ENCODE measurements around the gene SIX5. TPM values are rescaled to one million over a fixed set of nuclear protein-coding genes. Genes with fewer than 3 reads are reported as not detected.
"Not testable (repeated sequence)": the region's sequence is repeated elsewhere in the genome, so short reads cannot be mapped to it uniquely, and the experiment has no call there.

The SIX5 gene
- 3.4 and 5.6 TPM in 2 replicates for total RNA-seq

DNA sequence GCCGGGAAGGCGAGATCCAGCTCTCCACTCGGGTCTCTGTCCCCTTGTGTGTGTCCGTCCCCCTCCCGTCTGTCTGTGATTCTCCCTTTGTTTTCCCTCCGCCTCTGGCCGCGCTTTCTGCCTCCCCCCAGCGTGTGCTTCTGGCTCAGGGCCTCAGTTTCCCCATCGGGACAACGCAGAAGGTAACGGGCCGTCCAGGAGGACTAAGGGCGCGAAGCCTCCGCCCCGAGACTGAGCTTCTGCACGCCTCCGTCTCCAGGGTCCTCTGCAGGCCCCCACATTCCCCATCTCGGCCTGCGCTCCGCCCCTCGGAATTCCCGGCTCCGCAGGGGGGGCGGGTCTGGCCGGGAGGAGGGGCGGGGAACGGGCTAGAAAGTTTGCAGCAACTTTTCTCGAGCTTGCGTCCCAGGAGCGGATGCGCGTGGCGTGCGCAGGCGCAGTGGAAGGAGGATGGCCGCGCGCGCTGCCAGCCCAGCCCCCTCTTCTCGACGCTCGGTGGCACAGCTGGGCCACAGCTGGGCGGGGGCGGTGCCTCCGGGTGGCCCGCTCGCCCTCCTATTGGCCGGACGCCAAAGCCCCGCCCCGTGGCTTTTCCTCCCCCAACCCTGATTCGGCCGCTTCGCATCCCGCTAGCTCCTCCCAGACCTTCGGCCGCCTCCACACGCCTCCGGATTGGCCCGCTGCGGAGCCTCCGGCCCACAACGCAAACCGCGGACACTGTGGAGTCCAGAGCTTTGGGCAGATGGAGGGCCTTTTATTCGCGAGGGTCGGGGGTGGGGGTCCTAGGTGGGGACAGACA lies at the start of gene SIX5:
Gene SIX5, minus strand, starts transcription at position 269 of the 799 bp plus-strand sequence. CDS start 408 bp downstream, outside the sequence.
- DNase-seq (ENCODE audit: low read depth, low spot score): peak; percentile 90

- no peak for DNase-seq (ENCODE audit: low read depth, low spot score)
Measured at GRCh38 chr19:45817725-45818301, 48.8 kb upstream of the SIX5 start.

DNA sequence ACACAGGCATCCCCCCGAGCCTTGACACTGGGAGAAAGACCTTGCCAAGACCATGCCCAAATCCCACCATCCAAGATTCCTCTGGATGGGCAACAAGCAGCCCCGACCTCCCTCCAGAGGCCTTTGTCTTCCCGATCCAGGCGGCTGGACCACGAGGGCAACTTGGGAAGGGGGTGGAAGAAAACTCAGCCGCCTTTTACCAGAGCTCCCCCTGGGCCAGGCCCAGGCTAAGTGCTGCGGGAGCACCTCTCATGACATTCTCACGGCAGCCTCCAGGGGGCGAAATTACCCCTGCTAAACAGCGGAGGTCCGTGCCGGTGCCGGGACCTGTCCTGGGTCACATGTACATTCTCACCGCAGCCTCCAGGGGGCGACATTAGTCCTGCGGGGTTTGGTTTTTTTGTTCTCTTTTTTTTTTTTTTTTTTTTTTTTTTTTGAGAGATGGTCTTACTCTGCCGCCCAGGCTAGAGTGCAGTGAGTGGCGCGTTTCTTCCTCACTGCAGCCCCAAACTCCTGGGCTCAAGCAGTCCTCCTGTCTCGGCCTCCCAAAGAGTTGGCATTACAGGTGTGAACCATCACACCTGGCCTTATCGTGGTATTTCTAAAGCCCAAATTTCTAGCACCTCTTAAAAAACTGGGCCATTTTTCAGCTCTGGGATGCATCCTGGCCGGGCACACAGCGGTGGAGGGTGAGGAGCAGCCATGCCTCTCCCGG lies 48.1 kb upstream of the SIX5 start:
- DNase-seq (ENCODE audit: low read depth, low spot score): peak; percentile 73

DNA sequence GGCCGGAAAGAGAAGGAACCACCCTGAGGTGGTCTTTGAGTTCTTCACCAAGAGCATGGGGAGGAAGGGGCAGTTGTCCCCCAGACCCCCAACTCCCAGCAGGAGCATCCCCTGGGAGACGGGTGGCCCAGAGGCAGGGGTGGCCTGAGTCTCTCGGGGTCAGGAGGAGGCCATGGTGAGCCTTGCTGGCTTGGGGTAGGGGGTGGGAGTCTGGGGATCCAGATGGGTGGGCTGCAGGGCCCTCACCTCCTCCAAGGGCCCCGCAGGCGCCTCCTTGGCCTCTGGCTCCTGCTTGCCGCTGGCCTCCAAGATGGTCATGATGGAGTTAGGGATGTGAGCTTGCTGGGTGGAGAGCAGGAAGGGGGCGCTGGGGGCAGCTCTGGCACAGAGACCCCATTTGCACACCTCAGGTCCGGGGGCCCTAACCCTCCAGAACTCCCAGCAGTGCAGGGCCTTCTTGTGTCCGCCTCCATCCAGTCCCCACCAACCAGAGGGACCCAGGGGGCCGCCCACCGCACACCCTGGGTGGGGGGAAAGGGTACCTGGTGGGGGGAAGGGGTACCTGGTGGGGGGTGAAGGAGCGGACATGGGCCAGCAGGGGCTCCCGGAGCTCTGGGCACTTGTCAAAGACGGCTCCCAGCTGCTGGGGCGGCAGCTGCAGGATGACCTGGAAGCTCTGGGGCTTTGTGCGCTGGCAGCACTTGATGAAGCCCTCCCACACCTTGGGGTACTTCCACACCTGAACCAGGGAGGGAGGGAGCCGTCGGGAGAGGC lies 47.4 kb upstream of the SIX5 start:
- no peak for DNase-seq (ENCODE audit: low read depth, low spot score)

DNA sequence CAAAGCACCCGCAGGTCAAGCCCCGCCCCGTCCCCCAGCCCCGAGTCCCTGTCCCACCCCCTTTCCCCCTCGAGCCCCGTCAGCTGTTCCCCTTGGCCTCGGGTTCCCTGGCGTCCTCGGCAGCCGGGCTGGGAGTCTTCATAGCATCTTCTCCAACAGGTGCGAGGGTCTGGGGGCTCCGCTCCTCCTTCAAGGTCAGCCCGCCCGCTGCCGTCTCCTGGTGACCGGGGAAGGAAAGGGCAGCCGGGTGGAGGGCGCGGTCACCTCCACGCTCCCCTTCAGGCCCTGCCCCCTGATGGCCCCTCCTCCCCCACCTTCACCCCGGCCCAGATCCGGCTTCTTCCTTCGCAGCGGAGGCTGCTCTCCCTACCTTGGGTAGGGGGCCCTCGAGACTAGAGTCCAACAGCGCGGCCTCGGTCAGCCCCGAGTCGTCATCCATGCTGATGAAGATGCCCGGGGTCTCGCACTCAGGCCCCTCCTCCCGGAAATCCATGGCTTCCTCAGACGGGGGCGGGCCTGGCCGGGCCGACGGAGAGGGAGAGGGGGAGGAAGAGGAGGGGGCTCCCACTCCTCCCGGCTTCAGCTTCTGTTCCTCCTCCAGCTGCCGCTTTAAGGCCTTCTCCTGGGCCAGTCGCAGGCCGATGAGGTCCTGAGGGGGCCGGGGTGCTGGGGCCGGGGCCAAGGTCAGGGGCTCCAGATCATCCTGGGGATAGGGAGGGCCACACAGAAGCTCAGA lies 46.6 kb upstream of the SIX5 start:
- DNase-seq (ENCODE audit: low read depth, low spot score): no peak

DNA sequence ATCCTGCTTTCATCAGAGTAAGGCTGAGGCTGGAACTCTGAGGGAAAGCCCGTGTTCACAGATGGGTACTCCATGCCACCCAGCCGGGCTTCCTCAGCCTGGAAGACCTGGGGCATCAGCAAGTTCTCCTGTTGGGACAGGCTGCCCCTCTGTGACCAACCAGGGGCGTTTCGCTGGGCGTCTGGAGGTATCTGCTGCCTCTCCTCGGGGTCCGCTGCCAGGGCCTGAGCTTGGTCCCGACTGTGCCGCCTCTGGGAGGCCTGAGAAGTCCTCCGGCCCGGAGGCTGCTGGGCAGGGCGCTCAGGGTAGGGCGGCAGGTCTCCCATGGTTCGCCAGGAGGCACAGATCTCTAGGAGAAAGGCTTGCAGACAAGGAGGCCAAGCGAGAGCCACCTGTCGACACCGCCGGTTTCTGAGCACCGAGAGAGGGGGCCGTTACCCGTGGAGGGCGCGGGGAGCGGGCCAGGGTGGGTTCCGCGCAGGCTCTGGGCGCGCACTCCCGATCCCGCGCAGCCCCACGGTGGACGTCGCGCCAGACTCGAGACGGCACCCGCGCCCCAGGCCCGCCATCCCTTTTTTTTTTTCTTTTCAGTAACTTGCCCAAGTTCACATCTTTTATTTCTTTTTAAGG lies 45.9 kb upstream of the SIX5 start, which contains the start of gene RSPH6A:
Gene RSPH6A, minus strand, starts transcription at position 458 of the 630 bp plus-strand sequence. Its CDS starts 132 bp downstream, at position 326.
- DNase-seq (ENCODE audit: low read depth, low spot score): no peak

DNA sequence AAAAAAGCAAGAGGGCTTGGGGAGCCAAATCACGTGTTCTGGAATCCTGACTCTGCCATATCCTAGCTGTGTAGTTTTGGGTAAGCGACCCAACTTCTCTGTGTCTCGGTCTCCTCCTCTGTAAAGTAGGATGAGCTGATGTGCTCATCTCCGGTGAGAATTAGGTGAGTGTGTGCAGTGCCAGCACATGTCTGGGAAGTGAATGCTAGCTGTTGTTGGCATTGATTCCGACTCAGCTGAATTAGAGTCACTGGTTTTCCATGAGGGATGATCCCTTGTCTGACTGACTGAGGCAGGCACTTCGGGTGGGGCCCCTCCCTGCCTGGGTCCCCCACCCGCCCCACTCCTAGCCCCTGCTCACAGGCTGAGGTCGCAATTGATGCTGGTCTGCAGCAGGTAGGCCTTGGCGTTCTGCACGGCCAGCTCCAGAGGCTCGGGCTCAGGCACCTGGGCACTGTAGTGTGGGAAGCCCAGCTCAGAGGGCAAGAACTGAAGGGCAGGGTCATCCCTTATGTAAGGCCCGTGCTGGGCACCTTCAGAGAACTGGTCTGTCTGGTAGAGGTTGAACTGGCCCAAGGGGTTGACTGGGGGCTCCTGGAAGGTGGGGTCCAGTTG lies 45.2 kb upstream of the SIX5 start:
- DNase-seq (ENCODE audit: low read depth, low spot score): no peak

- no peak for DNase-seq (ENCODE audit: low read depth, low spot score)
Measured at GRCh38 chr19:45812297-45812696, 43.2 kb upstream of the SIX5 start.

- DNase-seq (ENCODE audit: low read depth, low spot score): no peak
Measured at GRCh38 chr19:45809643-45810159, 40.6 kb upstream of the SIX5 start.

- DNase-seq (ENCODE audit: low read depth, low spot score): no peak
Measured at GRCh38 chr19:45805719-45806118, 36.7 kb upstream of the SIX5 start.

- no peak for DNase-seq (ENCODE audit: low read depth, low spot score)
Measured at GRCh38 chr19:45804959-45805230, 35.8 kb upstream of the SIX5 start.

DNA sequence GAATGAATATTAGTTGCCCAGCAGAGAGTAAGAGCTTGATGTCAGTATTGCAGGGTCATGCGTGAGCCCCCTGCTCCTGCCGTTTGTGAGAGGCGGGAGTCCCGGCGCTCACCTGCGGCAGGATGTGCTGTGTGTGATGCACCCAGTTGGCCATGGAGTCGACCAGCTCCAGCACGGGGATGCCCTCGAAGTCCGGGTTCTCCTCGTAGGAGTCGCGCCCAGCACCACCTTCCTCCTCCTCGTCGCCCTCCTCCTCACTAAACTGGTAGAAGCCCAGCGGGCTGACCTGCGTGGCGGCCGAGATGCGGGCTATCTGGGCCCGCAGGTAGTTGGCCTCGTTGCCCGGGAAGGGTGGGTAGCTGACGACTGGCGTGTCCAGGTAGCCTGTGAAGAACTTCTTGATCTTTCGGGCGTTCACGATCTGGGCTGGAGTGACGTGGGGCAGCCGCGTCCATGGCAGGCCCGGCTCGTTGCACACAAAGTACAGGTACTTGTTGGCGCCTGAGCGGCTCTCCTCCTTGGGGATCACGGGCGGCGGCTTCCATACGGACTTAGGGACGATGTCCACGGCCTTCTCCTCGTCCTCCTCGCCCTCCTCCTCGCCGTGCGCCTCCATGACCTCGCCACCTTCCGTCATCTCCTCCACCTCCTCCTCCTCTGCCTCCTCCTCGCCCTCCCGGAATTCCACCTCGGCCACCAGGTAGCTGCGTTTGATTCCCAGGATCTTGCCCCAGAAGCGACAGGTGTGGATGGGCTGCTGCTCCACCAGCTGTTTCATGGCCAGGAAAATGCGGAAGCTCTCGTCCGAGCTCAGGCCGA lies 35.3 kb upstream of the SIX5 start:
- no peak for DNase-seq (ENCODE audit: low read depth, low spot score)

DNA sequence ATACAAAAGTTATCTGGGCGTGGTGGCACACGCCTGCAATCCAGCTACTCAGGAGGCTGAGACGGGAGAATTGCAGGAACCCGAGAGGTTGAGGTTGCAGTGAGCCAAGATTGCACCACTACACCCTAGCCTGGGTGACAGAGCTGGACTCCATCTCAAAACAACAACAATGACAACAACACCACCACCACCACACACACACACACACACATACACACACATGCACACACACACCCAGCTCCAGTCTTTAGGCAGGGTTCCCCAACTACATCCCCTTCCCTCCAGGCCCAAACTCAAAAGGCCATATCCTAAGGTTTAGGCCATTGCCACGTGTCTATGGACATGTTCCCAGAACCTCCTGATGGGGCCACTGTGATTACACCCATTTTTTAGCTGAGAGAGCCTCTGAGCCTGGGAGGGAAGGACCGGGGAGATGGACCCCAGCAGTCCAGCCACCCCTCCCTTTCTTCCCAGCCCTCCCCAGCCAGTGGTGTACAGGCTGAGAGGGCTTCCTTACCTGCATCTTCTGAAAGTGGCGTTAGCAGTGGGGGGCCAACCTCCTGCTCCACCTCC lies 32.6 kb upstream of the SIX5 start:
- no peak for DNase-seq (ENCODE audit: low read depth, low spot score)

- no peak for DNase-seq (ENCODE audit: low read depth, low spot score)
Measured at GRCh38 chr19:45800070-45800553, 31.1 kb upstream of the SIX5 start.

DNA sequence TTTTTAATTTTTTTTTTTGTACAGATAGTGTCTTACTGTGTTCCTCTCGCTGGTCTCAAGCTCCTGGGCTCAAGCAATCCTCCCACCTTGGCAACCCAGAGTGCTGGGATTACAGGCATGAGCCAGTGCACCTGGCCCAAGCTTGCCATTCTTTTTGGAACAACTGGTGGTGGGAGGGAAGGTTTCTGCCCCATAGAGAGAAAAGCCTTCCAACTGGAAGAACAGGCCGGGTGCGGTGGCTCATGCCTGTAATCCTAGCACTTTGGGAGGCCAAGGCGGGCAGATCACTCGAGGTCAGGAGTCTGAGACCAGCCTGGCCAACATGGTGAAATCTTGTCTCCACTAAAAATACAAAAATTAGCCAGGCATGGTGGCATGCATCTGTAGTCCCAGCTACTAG lies 30.5 kb upstream of the SIX5 start:
- DNase-seq (ENCODE audit: low read depth, low spot score): not testable (repeated sequence)

- DNase-seq (ENCODE audit: low read depth, low spot score): no peak
Measured at GRCh38 chr19:45798995-45799517, 30.0 kb upstream of the SIX5 start.

DNA sequence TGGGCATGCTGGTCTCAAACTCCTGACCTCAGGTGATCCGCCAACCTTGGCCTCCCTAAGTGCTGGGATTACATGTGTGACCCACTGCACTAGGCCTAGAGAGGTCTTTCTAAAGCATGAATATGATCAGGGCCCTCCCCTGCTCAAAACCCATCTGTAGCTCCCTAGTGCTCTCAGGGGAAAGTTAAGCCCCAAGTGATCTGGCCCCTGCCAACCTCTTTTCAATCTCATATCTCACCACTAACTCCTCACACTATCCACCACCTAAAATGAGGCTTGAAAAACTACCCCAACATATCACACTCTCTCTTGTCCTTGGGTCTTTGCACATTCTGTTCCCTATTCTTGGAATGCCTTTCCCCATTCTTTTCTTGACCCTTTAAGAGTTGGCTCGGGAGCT lies 25.6 kb upstream of the SIX5 start:
- no peak for DNase-seq (ENCODE audit: low read depth, low spot score)

- DNase-seq (ENCODE audit: low read depth, low spot score): no peak
Measured at GRCh38 chr19:45793876-45794275, 24.8 kb upstream of the SIX5 start.

Data from pulmonary artery endothelial cell (primary cell).